Right atrium auricular region (tissue), 2 donors: ENCODE results near the gene MINDY1. TPM values are rescaled to one million over a fixed set of nuclear protein-coding genes. Genes with fewer than 3 reads are reported as not detected.
A peak's percentile ranks its signal among the peaks of the same experiment; 100 is the strongest.

ENCODE experiments used
- DNase-seq: peaks from one replicate; pipeline ENCODE4 v3.0.0-alpha.2; 2019; ENCODE audit warnings: low spot score
- H3K27ac ChIP-seq, 2 donors: fragments of 200-600 bp; sonication (generic); 1 replicate in 1 of 2; 2 replicates in 1 of 2; pipeline ENCODE4 v1.5.1; 2016 to 2019
- H3K27me3 ChIP-seq, 2 donors: fragments of 200-600 bp; sonication (generic); one replicate each; pipeline versions ENCODE4 v1.5.1 to v1.6.0; 2017 to 2019
- H3K36me3 ChIP-seq: fragments of 200-600 bp; sonication (generic); one replicate; pipeline ENCODE4 v1.5.1; 2016
- H3K4me1 ChIP-seq, 2 donors: fragments of 200-600 bp; sonication (generic); one replicate each; pipeline versions ENCODE4 v1.5.1 to v1.6.0; 2017 to 2019
- H3K4me3 ChIP-seq, 2 donors: fragments of 200-600 bp; sonication (generic); 1 replicate in 1 of 2; 2 replicates in 1 of 2; pipeline ENCODE4 v1.5.1; 2017 to 2019; ENCODE audit warnings: mild to moderate bottlenecking in 1 of 2, moderate library complexity in 1 of 2
- H3K9me3 ChIP-seq, 2 donors: fragments of 200-600 bp; sonication (generic); one replicate each; pipeline ENCODE4 v1.5.1; 2019
- CTCF ChIP-seq, 2 donors: fragments of 200-600 bp; sonication (generic); IDR thresholded peaks; one replicate each; pipeline ENCODE4 v1.5.1; 2019; ENCODE audit warnings: antibody characterized with exemption in 2 of 2
- total RNA-seq, 2 donors: library from RNA; depleted of rRNA; stranded (reverse); fragments of >200 nt; gene quantifications; one replicate each; pipeline ENCODE4 v1.1.0, GENCODE V29; 2016

The MINDY1 gene
- total RNA-seq, 2 donors from 2014 or later = 62.2 to 72.3 TPM

- DNase-seq = peak; percentile 52
- Histone ChIP-seq H3K36me3 (peaks cover 82% of the 10 kb centered on the region), H3K4me1 (no peaks in the 10 kb centered on the region), H3K9me3 (no peaks in the 10 kb centered on the region), H3K4me3 (no peak overlapping the region), H3K27ac (no peak overlapping the region), H3K27me3 (no peaks in the 10 kb centered on the region)
- TF ChIP-seq CTCF (IDR thresholded peaks at IDR 0.05) = no peak
These were observed 49.0 kb downstream of the MINDY1 start for GRCh38 chr1:150957666-150958065.

GRCh38 chr1:150955280-150955679 lies 51.4 kb downstream of the MINDY1 start:
- Histone ChIP-seq H3K4me1 (no peaks in the 10 kb centered on the region), H3K4me3 (no peak overlapping the region), H3K27me3 (no peaks in the 10 kb centered on the region), H3K9me3 (no peaks in the 10 kb centered on the region), H3K36me3 (peaks cover 79% of the 10 kb centered on the region), H3K27ac (no peak overlapping the region)
- TF ChIP-seq CTCF (IDR thresholded peaks at IDR 0.05) = no peak
- no peak for DNase-seq

GRCh38 chr1:150954708-150955107 lies 52.0 kb downstream of the MINDY1 start:
- H3K27me3 ChIP-seq = no peaks in the 10 kb centered on the region
- no peaks in the 10 kb centered on the region for H3K4me1 ChIP-seq
- H3K9me3 ChIP-seq = no peaks in the 10 kb centered on the region
- TF ChIP-seq CTCF (IDR thresholded peaks at IDR 0.05) = no peak
- H3K4me3 ChIP-seq = no peak overlapping the region
- DNase-seq = peak; percentile 21
- H3K27ac ChIP-seq = no peak overlapping the region
- peaks cover 77% of the 10 kb centered on the region for H3K36me3 ChIP-seq

Other genes starting within 250 kb of the MINDY1 start
- gene CTSS, start 241.1 kb downstream of the MINDY1 start, total RNA-seq = 10 to 100 TPM in 1 of 2 donors, 1 to 10 TPM in 1; 7.3 to 33.2 TPM
- 1 to 10 TPM; 7.5 to 9.4 TPM for gene CTSK, start 198.6 kb downstream of the MINDY1 start, total RNA-seq
- 10 to 100 TPM; 28.3 to 40.3 TPM for gene ARNT, start 130.3 kb downstream of the MINDY1 start, total RNA-seq
- gene CTXND2, start 119.8 kb downstream of the MINDY1 start, total RNA-seq = under 1 TPM; 0.28 to 0.41 TPM
- gene SETDB1, start 80.5 kb downstream of the MINDY1 start, total RNA-seq = 10 to 100 TPM; 18.6 to 18.9 TPM
- 10 to 100 TPM; 47.9 to 91.4 TPM for gene CERS2, start 32.1 kb downstream of the MINDY1 start, total RNA-seq
- 1 to 10 TPM; 1.6 to 7.7 TPM for gene ANXA9, start 24.6 kb downstream of the MINDY1 start, total RNA-seq
- gene PRUNE1, start 1.5 kb upstream of the MINDY1 start, total RNA-seq = 10 to 100 TPM; 52.0 to 68.4 TPM
- gene BNIPL, start 29.7 kb upstream of the MINDY1 start, total RNA-seq = under 1 TPM; 0.22 to 0.24 TPM
- gene C1orf56, start 40.8 kb upstream of the MINDY1 start, total RNA-seq = 10 to 100 TPM in 1 of 2 donors, 1 to 10 TPM in 1; 8.8 to 16.2 TPM
- 10 to 100 TPM; 18.2 to 37.5 TPM for gene CDC42SE1, start 52.7 kb upstream of the MINDY1 start, total RNA-seq
- gene MLLT11, start 53.5 kb upstream of the MINDY1 start, total RNA-seq = 10 to 100 TPM in 1 of 2 donors, 1 to 10 TPM in 1; 3.5 to 10.9 TPM
- 10 to 100 TPM; 18.0 to 19.4 TPM for gene GABPB2, start 63.9 kb upstream of the MINDY1 start, total RNA-seq
- gene SEMA6C, start 139.7 kb upstream of the MINDY1 start, total RNA-seq = 10 to 100 TPM; 40.0 to 60.7 TPM
- 1 to 10 TPM in 1 of 2 donors, under 1 TPM in 1; 0.56 to 4.8 TPM for gene TNFAIP8L2, start 149.7 kb upstream of the MINDY1 start, total RNA-seq
- gene LYSMD1, start 159.0 kb upstream of the MINDY1 start, total RNA-seq = 10 to 100 TPM; 14.6 to 16.1 TPM
- 10 to 100 TPM; 14.4 to 14.7 TPM for gene SCNM1, start 159.2 kb upstream of the MINDY1 start, total RNA-seq
- gene TMOD4, start 169.1 kb upstream of the MINDY1 start, total RNA-seq = not detected
- gene VPS72, start 183.3 kb upstream of the MINDY1 start, total RNA-seq = 10 to 100 TPM; 23.4 to 32.1 TPM
- gene PIP5K1A, start 191.7 kb upstream of the MINDY1 start, total RNA-seq = 10 to 100 TPM; 35.6 to 41.8 TPM
- 100 to 1,000 TPM; 109 to 157 TPM for gene PSMD4, start 247.8 kb upstream of the MINDY1 start, total RNA-seq